Spleen (tissue), 7 donors: ENCODE measurements around the gene AXDND1.

ENCODE experiments used
- CTCF ChIP-seq, 11 experiments: fragments of 200-600 bp in 7 of 11; fragments of 450-650 bp in 4 of 11; sonication (generic) in 4 of 11; IDR thresholded peaks in 8 of 11; conservative IDR thresholded peaks in 3 of 11; 1 replicate in 7 of 11; 2 replicates in 4 of 11; pipeline versions ENCODE4 v1.4.0 to v1.8.0; 2016 to 2021; ENCODE audit warnings: antibody characterized with exemption in 11 of 11, inconsistent platforms in 4 of 11, mild to moderate bottlenecking in 1 of 11
- POLR2A ChIP-seq, 3 donors: fragments of 450-650 bp; IDR thresholded peaks; one replicate each; pipeline ENCODE4 v1.5.1; 2017; ENCODE audit warnings: antibody characterized with exemption in 3 of 3, mild to moderate bottlenecking in 1 of 3
- POLR2AphosphoS5 ChIP-seq, 3 donors: sonication (generic); formaldehyde crosslinking; IDR thresholded peaks; one replicate each; pipeline ENCODE4 v1.5.1; 2017; ENCODE audit warnings: antibody characterized with exemption in 3 of 3
- donor health status: DM: no; HTN: no; CAD: no; lungs with moderate emphysema.
- donor health status: DM: no; HTN: no; CAD: no.
- donor health status: DM: no; HTN: no; CAD: no.

- TF ChIP-seq POLR2A (IDR thresholded peaks at IDR 0.05), result no peak
- TF ChIP-seq CTCF (IDR thresholded peaks at IDR 0.05 in 8 of 11, conservative IDR thresholded peaks at IDR 0.05 in 3 of 11), result no peak
- TF ChIP-seq POLR2AphosphoS5 (IDR thresholded peaks at IDR 0.05), result no peak
Measured at GRCh38 chr1:179548666-179549367, 183.0 kb downstream of the AXDND1 start.
